IPS DF 4.7 (cell line): ENCODE measurements around the gene SHROOM3.

ENCODE experiments used
- DNase-seq: peaks from one replicate; pipeline ENCODE4 v3.0.0-alpha.2; 2013; ENCODE audit warnings: low spot score; ENCODE audit errors: extremely low read depth

The SHROOM3 gene

DNA sequence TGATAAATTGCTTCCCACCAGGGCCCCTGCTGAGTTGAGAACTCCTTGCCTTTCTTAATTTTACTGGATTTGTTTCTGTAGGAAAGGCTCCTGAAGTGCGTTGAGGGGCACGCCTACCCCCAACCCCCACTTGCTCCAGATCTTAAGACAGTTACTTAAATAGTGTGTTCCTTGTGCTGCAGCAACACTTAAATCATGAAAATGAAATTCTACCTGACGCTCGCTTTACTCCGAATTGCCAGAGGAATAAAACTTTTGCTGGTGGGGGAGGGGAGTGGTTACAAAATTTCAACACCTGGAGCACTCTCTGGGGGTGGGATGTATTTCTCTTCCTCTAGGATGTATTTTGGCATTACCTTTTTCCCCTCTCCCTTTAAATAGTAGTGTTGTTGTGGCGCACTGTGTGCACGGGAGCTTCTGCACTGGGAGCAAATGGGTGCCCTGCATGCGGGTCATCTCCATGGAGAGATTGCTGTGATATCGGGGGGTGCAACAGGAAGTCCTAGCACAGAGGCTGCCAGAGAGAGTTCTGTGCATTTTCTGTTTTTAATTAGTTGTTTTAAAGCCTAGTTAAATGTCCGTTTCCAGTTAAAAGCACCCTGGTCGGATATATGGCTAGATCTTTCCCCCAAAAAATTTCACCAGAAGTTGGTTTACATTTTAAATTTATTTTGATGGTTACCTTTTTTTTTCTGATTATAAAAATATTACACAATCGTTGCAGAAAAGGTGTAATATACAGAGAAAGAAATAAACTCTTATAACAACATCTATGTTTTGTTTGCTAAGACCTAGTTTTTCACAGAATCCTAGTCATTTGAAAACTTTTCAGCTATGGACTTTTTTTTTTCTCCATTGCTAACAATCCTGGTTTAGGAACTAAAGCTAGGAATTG lies 255.2 kb downstream of the SHROOM3 start:
- DNase-seq, result no peak

DNA sequence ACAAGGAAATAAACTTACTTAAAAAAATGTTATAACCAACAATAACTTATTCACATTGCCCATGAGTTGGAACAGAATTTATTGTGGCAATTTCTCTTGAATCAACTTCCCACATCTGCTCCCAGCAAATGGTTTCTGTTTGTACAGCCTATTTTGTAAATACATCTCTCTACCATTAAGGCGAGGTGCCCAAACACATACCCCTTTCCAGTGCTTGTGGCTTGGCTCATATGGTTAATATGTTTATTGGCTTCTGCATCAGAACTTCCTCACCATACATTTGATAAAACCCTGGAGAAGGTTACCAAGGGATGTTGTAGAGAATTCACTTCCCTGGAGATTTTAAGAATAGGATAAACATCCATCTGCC lies 255.9 kb downstream of the SHROOM3 start:
- DNase-seq, result no peak

DNA sequence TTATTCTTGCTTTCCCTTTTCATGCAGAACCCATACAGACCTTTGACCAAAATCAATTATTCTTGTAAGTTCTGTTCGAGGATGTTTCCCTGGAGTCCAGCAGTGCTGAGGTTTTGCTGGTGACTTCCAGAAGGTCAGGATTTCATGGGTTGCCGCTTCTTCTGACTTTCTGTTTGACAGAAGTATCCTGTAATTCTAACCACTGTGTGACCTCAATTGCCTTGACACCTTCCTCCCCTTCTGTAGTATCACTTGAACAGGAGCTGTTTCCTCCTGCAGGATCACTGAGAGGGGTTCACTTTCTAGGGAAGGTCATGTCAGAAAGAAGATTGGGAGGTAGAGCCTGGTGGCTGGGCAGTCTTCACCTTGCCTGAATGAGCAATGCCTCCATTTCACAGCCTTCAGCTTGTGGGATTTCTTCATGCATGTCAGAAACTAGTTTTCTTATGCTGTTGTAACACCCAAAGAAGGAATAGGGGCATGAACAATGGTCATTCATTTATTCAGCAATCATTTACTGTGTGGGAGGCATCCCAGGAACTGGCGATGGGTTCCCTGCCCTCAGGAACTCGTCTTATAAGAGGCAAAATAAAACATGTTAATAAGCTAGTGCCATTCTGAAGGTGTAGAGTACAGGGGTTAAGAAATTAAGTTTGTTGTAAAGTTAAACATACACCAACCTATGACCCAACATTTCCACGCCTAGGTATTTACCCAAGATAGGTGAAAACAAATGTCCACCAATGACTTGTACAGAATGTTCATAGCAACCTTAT lies 257.0 kb downstream of the SHROOM3 start:
- DNase-seq, result no peak

DNA sequence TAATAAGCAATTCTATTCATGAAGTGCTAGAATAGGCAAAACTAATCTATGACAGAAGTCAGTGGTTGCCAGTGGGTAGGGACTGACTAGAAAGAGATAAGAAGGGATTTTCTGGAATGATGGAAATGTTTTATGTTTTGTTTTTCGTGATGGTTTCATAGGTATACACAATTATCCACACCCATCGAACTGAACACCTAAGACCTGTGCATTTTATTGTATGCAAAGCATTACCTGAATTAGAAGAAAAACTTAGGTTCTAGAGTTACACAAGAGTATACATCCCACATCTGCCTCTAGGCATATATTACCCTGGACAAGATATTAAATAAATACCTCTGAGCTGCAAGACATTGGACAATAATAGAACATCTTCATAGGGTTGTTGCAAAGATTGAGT lies 257.7 kb downstream of the SHROOM3 start:
- no peak for DNase-seq

DNA sequence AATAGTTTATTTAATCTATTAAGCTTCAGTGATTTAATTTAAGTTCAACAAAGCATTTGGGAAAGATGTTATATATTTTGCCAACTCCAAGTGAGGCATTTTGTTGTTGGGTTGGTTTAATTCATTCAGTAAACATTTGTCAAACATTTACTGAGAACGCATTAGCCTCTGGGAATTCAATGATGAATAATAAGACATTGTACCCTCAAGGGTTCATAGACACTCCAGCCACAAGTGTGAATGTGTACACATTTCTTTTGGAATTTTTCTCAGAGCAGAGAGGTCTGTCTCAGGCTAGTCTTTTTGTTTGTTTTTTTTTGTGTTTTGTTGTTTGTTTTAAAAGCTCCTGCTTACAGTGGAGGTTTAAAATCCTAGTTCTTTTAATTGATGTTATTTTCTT lies 259.0 kb downstream of the SHROOM3 start:
- DNase-seq, result no peak

DNA sequence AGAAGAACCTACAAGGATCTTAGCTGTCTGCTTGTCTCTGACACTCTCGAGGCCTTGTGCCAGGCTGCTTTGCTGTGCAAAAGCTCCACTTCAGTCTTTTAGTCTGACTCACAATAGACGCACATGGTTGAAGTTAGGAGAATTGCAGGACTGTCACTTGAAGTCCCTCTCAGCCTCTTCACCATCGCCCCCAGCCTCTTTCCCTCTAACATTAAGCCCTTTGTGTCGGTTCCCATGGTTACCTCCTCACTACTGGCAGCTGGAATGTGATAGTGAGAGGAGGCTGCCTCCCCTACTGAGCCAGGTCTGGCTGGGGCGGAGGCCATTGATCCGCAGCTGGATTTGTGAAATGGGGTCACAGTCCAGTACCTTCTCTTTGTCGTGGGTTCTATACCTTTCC lies 261.1 kb downstream of the SHROOM3 start:
- DNase-seq, result no peak

DNA sequence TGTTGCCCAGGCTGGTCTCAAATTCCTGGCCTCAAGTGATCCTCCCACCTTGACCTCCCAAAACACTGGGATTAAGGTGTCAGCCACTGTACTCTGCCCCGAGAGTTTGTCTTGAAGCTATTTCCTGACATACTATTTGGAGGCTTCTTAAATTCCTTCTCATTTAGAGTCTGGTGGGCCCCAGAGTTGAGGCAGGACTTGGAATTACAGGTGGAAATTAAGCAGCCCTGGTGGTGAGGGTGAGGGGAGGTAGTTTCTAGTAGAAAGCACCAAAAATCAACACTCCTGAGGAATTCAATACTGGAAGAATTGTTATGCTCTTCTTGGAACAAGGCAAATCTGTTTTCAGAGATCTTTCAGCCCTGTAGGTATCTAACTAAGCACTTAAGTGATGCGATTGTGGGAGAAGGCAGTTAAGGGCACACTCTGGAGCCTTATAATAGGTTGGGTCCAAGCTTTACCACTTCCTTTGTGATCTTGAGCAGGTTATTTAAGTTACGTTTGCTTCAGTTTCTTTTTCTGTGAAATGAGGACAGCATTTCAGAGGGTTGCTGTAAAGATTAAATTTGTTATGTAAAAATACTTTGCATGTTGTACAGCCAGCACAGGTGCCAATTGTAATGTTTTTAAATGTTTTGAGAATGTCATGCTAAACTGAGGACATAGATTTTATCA lies 262.2 kb downstream of the SHROOM3 start:
- DNase-seq, result no peak

DNA sequence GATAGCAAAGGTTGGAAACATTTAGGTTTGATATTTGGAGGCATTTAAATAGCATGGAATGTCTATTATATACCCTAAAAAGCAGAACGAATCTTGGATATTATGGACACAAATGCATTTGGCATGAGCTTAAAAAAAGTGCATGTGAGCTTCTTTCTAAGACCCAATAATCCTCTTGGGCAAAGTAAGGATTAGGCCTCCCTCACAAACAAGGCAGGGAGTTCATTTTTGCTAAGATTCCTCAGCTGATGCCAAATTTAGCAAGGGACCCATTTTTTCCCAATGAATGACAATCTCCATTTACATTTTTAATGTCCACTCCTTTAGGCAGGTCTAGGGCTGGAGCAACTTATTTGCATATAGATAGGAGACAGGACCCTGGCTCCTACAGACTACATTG lies 263.1 kb downstream of the SHROOM3 start:
- DNase-seq, result no peak

DNA sequence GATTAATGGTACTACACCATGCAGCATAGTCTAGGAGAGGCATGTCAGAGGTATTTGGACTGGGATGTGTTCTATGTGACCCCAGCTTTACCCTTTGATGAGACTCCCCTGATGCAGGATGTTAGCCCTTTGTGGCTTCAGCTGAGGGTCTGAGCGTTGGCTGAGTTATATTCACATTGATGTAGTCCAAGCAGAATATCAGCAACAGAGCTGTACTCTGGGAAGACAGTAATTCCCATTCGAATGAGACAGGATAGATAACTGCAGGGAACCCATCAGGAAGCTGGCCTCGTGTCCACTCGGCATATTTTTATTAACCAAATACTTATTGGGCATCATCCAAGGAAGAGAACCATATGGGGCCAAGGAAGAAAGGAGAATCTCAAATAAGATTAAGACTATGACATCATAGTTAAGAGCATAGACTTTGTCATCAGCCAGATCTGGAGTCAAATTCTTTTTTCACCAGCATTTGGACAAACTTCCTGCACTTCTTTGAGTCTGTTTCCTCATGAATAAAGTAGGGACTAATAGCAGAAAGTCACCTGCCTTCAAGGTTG lies 264.8 kb downstream of the SHROOM3 start:
- no peak for DNase-seq

DNA sequence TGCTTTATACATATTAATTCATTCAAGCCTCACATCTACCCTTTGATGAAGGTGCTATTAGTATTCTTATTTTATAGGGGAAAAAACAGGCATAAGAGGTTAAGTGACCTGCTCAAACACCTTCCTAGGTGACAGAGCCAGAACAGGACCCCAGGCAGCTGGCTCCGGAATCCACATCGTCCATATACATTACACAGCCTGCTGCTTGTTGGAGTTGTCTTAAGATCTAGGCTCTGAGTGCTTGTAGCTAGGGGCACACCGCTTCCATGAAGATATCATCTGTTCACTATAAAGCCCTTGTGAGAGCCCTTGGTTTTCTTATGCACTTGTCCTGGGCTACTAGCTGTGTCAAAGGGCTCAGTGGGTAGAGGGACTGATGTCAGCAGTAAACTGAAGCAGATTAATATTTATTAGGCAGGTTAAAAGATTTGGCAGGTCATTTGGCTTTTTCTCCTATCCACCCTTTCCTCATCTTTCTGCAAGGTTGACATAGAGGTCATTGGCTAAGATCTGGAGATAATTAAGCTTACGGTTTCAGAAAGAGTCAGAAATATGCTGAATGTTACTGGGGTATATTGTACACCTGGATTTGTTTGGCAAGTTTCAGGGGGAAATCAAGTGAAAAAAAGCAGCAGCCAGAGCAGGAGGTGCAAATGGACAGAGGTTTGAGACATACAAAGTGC lies 267.6 kb downstream of the SHROOM3 start:
- no peak for DNase-seq

DNA sequence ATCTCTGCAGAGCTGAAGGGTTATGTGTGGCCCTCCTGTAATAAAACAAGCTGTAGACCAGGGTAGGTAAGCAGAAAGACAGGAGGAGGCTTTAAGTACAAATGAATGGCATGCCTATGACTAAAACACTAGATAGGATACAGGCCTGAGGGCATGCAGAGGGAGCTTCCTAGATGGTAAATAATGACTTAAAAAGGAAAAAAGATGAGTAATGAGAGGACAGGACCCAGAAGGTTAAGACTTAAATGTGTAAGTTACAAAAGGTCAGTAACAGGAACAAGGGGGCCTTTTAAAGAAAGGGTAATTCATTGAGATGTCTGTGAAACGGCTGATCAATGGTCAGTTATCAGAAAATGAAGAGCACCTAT lies 268.1 kb downstream of the SHROOM3 start:
- DNase-seq, result no peak

DNA sequence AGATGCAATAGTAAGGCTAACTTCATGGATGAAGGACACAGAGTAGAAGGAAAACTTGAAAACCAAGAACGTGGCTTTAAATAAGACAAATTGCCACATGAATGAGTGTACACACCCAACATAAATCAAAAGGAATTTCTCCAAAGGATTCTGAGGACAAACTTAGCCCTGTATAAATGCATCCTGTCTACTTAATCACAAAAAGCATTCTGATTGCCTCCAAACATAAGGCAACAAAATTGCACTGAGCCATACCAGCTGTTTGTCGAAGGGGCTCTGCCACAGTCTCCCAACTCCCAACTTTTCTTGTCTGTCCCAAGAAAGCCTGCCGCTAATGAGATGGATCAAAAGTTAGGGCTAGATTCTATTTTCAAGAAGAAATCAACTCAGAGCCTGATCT lies 268.6 kb downstream of the SHROOM3 start:
- DNase-seq, result no peak

DNA sequence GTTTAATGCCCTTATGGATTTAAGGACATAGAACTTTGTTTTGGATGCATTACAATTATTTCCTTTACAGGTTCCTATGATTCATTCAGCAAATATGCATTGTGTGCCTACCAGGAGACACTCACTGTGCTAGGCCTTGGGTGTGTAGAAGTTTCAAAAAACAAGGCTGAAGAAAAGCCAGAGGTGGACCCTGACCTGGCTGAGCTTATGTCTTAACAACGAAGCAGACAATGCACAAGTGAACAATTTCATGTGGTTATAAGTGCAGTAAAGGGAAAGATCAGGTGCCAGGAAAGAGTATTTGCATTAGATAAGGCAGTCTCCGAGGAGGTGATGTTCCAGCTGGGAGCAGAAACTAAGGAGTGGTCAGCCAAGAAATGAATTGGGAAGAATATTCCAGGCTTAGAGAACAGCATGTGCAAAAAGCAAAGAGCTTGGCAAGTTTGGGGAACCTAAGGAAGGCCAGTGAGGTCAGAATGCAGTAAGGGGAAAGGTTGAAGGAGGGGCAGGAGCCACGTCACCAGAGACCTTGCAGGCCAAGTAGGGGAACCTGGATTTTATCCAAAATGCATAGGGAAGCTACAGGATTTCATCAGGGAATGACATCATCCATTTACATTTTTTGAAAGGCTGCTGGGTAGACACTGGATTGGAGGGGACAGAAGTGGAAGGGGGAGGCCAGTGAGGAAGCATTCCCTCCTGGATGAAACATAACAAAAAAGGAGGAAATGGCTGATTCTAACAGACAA lies 269.3 kb downstream of the SHROOM3 start:
- DNase-seq, result no peak

DNA sequence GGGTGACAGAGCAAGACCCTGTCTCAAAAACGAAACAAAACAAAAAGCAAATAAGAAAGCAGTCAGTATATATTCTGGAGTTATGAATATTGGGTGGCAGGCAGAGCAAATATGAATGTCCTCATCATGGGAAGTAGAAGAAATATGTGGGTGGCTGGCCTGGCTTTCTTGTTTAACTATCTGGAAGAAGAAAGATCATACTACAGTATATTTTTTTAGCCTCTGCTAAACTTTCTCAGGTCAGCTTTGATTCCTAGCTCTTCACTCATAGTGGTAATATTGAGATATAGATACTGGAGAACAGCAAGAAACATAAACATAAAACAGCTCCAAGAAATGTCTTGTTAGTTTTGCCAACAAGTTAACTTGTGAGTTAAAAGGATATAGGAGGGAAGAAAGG lies 270.4 kb downstream of the SHROOM3 start:
- DNase-seq, result no peak

DNA sequence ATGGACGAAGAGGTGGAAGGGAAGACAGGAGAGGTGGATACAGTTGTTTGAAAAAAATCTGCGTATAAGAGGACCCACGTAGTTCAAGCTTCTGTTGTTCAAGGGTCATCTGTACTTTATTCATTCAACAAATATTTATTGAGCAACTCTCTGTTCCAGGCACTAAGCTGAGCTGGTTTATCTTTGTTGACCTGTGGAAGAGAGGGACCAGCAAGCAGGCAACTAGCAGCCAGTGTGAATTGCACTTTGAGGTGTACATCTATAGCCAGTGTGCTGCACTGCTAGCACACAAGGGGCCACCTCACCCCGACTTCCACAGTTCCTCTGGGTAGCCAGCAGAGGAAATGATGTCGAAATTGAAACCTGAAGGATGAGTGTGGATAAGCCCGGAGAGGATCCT lies 271.6 kb downstream of the SHROOM3 start:
- DNase-seq, result no peak

DNA sequence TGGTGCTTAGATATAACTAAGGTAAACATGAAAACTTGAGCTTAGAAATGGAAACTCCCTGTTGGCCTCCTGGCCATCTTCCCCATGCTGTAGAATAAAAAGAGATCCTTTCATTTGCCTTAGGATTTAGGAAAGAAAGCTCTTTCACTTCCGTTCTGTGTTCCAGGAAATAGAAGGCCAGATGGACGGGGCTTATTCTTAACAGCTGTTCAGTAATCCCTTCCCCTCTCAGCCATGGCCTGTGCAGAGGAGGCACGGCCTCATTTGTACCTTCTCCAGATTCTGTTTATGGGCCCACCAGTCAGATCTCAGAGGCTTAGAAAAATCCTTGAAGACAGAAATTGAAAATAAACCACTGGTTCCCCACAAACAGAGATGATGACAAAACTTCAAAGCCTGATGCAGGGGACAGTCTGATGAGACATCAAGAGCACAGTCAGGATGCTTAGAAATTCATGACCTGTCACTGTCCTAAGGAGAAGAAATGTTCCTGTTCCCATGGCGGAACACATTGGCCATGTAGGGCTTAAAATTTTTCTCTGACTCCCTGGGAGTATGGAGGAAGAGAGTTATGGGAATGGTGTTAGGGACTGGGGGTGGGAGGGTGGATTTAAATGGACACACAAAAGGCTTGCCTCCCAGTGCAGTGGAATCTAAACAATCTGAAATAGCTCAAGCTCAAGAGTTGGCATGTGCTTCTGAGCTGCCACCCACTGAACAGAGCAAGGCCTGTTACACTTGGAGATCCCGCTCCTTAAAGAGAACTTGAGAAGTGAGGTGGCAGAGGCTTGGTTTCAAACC lies 274.1 kb downstream of the SHROOM3 start:
- DNase-seq, result no peak

DNA sequence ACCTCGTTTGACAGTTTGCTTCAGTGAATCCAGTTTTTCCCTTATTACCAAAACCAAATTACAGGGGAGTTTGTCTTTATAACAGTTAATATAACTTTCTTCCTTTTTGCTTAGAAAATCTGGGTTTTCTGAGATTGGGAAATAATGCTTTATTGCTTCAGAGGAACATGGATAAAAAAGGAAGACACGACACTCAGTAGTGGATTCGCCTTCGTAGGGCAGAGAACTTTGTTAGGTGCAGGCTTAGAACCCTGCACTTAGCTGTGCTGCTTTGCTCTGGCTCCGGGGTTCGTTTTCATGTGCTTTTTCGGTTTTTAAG lies 274.7 kb downstream of the SHROOM3 start:
- DNase-seq, result no peak

DNA sequence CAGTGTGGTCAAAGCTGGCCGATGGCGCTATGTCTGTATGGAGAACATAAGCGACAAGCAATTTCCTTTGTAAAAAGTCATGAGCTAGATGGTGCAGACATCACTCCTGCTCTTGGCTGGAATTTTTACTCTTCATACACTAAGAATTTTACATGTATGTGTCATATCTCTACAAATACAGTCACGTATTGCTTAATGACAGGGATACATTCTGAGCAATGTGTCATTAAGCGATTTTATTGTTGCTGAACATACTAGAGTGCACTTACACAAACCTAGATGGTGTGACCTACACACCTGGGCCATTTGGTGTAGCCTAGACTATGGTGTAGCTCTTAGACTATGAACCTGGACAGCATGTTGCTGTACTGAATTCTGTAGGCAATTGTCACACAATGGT lies 277.5 kb downstream of the SHROOM3 start:
- DNase-seq, result no peak

DNA sequence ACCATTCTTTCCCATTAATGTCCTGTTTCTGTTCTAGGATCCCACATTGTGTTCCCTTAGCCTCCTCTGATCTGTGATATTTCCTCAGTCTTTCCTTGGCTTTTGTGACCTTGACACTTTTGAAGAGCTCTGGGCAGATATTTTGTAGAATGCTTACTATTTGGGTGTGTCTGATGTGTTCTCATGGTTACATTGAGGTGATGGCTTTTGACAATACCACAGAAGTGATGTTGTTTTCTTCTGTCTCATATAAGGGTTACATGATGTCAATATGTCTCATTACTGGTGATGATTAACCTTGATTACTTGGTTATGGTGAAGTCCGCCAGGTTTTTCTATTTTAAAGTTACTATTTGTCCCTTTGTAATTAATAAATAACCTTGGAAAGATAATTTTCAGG lies 279.2 kb downstream of the SHROOM3 start:
- no peak for DNase-seq

DNA sequence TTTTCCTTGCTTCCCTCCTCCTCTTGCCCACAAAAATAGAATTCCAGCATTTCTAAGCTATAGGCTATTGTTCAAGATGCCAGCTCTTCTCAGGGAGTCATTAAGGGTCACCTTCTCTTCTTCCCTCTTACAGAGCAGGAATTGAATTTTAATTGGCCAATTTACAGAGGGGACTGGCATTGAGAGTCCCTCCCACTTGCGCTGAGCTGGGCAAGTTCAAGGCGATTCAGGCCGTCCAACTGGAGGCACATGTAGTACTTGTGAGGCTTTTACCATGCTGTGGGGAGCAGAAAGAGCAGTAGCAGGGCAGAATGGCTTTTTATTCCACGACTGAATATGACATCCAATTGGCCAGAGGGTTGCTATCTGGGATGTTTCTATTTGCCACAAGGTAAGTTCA lies 281.0 kb downstream of the SHROOM3 start:
- no peak for DNase-seq
